Liver (tissue), 9 donors: ENCODE measurements around the gene TAF8. TPM values are rescaled to one million over a fixed set of nuclear protein-coding genes. Genes with fewer than 3 reads are reported as not detected.

Source experiments
- DNase-seq: peaks from one replicate; pipeline ENCODE4 v3.0.0-alpha.2; 2017; ENCODE audit warnings: low spot score
- H3K27ac ChIP-seq, 2 donors: one replicate each; pipeline ENCODE4 v1.7.0; 2013; ENCODE audit warnings: inconsistent platforms in 2 of 2, low read length in 2 of 2, control low read depth in 1 of 2, low read depth in 1 of 2, mild to moderate bottlenecking in 1 of 2
- H3K27me3 ChIP-seq, 4 donors: one replicate each; pipeline versions ENCODE4 v1.6.1 to v1.7.0; 2013; ENCODE audit warnings: low read length in 3 of 4, inconsistent platforms in 1 of 4, mild to moderate bottlenecking in 1 of 4, moderate library complexity in 1 of 4; ENCODE audit not compliant: control insufficient read depth in 4 of 4, insufficient read depth in 4 of 4
- H3K36me3 ChIP-seq, 4 donors: one replicate each; pipeline versions ENCODE4 v1.6.1 to v1.7.0; 2013; ENCODE audit warnings: low read length in 3 of 4, mild to moderate bottlenecking in 3 of 4, low read depth in 1 of 4, moderate library complexity in 1 of 4; ENCODE audit not compliant: control insufficient read depth in 4 of 4, insufficient read depth in 3 of 4
- H3K4me1 ChIP-seq, 4 donors: one replicate each; pipeline versions ENCODE4 v1.6.1 to v1.7.0; 2013; ENCODE audit warnings: low read length in 3 of 4, mild to moderate bottlenecking in 3 of 4, moderate library complexity in 1 of 4; ENCODE audit not compliant: control insufficient read depth in 4 of 4, insufficient read depth in 4 of 4
- H3K4me3 ChIP-seq, 3 donors: one replicate each; pipeline versions ENCODE4 v1.6.1 to v1.7.0; 2013; ENCODE audit warnings: low read length in 3 of 3, control low read depth in 1 of 3, low read depth in 1 of 3, mild to moderate bottlenecking in 1 of 3
- H3K9ac ChIP-seq, 2 donors: one replicate each; pipeline ENCODE4 v1.7.0; 2013; ENCODE audit warnings: low read length in 2 of 2, mild to moderate bottlenecking in 2 of 2, moderate library complexity in 2 of 2, control low read depth in 1 of 2, low read depth in 1 of 2
- H3K9me3 ChIP-seq, 4 donors: one replicate each; pipeline versions ENCODE4 v1.6.1 to v1.7.0; 2013; ENCODE audit warnings: low read length in 3 of 4; ENCODE audit not compliant: control insufficient read depth in 4 of 4
- EGR1 ChIP-seq, 2 donors: IDR thresholded peaks; 2 replicates each; pipeline ENCODE4 v1.6.1; 2016 to 2018; ENCODE audit warnings: antibody characterized with exemption in 2 of 2, low read depth in 2 of 2
- FOXA2 ChIP-seq: IDR thresholded peaks from 2 replicates; pipeline ENCODE4 v1.6.1; 2016; ENCODE audit warnings: antibody characterized with exemption
- GABPA ChIP-seq, 2 donors: IDR thresholded peaks in 1 of 2; conservative IDR thresholded peaks in 1 of 2; 2 replicates each; pipeline ENCODE4 v1.6.1; 2016; ENCODE audit warnings: antibody characterized with exemption in 2 of 2, mild to moderate bottlenecking in 1 of 2, moderate library complexity in 1 of 2
- HNF4A ChIP-seq, 2 donors: conservative IDR thresholded peaks; 2 replicates each; pipeline ENCODE4 v1.6.1; 2016; ENCODE audit warnings: antibody characterized with exemption in 2 of 2, mild to moderate bottlenecking in 2 of 2
- HNF4G ChIP-seq: IDR thresholded peaks from 2 replicates; pipeline ENCODE4 v1.6.1; 2016; ENCODE audit warnings: antibody characterized with exemption
- JUND ChIP-seq, 2 donors: IDR thresholded peaks; 2 replicates each; pipeline ENCODE4 v1.6.1; 2016; ENCODE audit warnings: antibody characterized with exemption in 2 of 2
- RXRA ChIP-seq, 2 donors: IDR thresholded peaks; 2 replicates each; pipeline ENCODE4 v1.6.1; 2017 to 2018; ENCODE audit warnings: antibody characterized with exemption in 2 of 2, mild to moderate bottlenecking in 1 of 2
- SP1 ChIP-seq: IDR thresholded peaks from 2 replicates; pipeline ENCODE4 v1.6.1; 2018; ENCODE audit warnings: antibody characterized with exemption, mild to moderate bottlenecking
- YY1 ChIP-seq: IDR thresholded peaks from 2 replicates; pipeline ENCODE4 v1.6.1; 2016; ENCODE audit warnings: antibody characterized with exemption, mild to moderate bottlenecking
- WGBS: extraction: QIAGEN DNeasy Blood & Tissue Kit; methylation state at CpG from one replicate; pipeline ENCODE4 v1.1.7; 2013; 5-methylcytosine and 5-hydroxymethylcytosine counted together
- polyA plus RNA-seq, 2 donors: library from polyadenylated mRNA; stranded (reverse) in 1 of 2; unstranded in 1 of 2; fragments of 200-250 nt in 1 of 2; fragments of >200 nt in 1 of 2; fragmentation: Nextera tagmentation in 1 of 2; extraction: Ambion mirVana in 1 of 2; gene quantifications; one replicate each; pipeline versions ENCODE4 v1.2.1 to v1.2.3, GENCODE V29; 2013 to 2015
- total RNA-seq, 2 donors: library from RNA; depleted of rRNA; stranded (reverse); fragments of >200 nt; gene quantifications; one replicate each; pipeline ENCODE4 v1.2.3, GENCODE V29; 2014
- TF ChIP-seq, protein P1 (sequence below): IDR thresholded peaks from 2 replicates; pipeline ENCODE4 v1.6.1; 2016; ENCODE audit warnings: antibody characterized with exemption, mild to moderate bottlenecking
- TF ChIP-seq, protein P2 (sequence below): IDR thresholded peaks from 2 replicates; pipeline ENCODE4 v1.6.1; 2016; ENCODE audit warnings: antibody characterized with exemption
- TF ChIP-seq, protein P3 (sequence below): IDR thresholded peaks from 2 replicates; pipeline ENCODE4 v1.6.1; 2016; ENCODE audit warnings: antibody characterized with exemption
- donor health status: healthy.
- donor health status: healthy.
- donor health status: healthy.
- donor health status: healthy.
- donor health status: healthy.

Gene TAF8
- total and polyA plus RNA-seq, 4 donors: 3.9 to 11.3 (median 7.4) TPM

DNA sequence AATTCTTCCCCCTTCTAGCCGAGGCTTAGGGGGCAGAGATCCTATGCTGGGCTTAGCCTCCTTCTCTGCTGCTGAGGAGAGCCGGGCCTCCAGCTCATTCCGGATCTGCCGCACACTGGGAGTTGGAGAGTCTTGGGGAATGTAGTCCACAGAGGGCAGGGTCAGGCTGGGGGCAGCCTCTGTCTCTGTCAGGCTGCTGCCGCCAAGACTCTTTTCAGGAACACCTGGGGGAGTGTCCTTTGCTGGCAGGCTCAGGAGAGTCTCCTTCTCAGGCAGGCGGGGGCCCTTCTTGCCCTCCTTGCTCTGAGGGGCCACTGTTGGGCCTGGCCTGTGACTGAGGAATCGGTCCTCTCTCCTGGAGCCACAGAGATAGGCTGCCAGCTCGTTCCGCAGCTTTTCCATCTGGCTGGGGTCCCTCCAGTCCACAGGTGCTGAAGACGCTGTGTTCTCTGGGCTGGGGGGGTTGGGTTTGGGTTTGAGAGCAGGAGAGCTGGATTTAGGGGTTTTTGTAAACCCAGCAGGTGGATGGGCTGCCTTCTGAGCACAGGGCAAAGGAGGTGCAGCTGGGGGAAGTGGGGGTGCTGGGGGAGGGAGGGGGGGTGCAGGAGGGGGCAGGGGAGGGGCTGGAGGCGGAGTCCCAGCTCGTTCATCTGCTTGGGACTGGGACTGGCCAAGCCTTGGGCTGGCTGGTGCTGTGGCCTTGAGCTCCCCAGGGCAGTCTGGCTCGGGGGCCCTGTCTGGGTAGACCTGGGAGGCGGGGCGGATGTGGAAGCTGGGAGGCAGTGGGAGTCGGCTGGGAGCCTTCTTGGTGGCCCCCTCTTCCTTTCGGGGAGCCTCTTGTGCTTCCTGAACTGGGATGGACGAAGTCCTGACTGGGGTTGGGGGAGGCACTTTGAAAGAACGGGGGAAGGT is 56.0 kb downstream of the TAF8 start:
- Histone ChIP-seq H3K4me1 (peaks cover 0 to 5% (median 1%) of the 10 kb centered on the region in 4 donors), H3K4me3 (no peak overlapping the region), H3K27me3 (no peaks in the 10 kb centered on the region), H3K27ac (no peak overlapping the region), H3K36me3 (no peaks in the 10 kb centered on the region), H3K9me3 (no peaks in the 10 kb centered on the region), H3K9ac (no peak overlapping the region)
- TF ChIP-seq, protein P1, sequence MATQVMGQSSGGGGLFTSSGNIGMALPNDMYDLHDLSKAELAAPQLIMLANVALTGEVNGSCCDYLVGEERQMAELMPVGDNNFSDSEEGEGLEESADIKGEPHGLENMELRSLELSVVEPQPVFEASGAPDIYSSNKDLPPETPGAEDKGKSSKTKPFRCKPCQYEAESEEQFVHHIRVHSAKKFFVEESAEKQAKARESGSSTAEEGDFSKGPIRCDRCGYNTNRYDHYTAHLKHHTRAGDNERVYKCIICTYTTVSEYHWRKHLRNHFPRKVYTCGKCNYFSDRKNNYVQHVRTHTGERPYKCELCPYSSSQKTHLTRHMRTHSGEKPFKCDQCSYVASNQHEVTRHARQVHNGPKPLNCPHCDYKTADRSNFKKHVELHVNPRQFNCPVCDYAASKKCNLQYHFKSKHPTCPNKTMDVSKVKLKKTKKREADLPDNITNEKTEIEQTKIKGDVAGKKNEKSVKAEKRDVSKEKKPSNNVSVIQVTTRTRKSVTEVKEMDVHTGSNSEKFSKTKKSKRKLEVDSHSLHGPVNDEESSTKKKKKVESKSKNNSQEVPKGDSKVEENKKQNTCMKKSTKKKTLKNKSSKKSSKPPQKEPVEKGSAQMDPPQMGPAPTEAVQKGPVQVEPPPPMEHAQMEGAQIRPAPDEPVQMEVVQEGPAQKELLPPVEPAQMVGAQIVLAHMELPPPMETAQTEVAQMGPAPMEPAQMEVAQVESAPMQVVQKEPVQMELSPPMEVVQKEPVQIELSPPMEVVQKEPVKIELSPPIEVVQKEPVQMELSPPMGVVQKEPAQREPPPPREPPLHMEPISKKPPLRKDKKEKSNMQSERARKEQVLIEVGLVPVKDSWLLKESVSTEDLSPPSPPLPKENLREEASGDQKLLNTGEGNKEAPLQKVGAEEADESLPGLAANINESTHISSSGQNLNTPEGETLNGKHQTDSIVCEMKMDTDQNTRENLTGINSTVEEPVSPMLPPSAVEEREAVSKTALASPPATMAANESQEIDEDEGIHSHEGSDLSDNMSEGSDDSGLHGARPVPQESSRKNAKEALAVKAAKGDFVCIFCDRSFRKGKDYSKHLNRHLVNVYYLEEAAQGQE: no peak
- TF ChIP-seq YY1 (no peak), JUND (IDR thresholded peaks at IDR 0.05) (no peak), FOXA2 (no peak), RXRA (IDR thresholded peaks at IDR 0.05) (no peak)
- WGBS: 90% methylated on average over 19 of the region's 19 CpGs
- no peak for DNase-seq

DNA sequence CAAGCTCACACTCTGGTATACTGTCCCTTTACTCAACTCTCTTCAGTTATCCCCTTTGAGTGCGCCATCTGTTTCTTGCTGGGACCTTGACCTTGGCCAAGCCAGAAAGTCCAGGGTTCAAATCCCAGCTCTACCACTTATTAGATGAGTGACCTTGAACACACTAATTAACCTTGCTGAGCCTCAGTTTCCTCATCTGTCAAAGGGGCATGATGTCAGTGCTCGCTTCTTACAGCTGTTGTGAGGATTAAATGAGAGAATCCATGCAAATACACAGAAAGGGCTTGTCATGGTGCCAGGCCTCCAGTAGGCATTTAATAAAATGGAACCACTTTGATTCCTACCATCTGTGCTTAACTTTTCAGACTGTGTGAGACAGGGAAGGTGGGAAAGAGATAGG is 57.7 kb downstream of the TAF8 start:
- no peaks in the 10 kb centered on the region for H3K27me3 ChIP-seq
- no peaks in the 10 kb centered on the region for H3K9me3 ChIP-seq
- TF ChIP-seq SP1 (no peak), EGR1 (IDR thresholded peaks at IDR 0.05; ENCODE audit: low read depth in 2 of 2) (no peak), HNF4A (conservative IDR thresholded peaks at IDR 0.05) (no peak), FOXA2 (no peak), HNF4G (no peak), GABPA (IDR thresholded peaks at IDR 0.05 in 1 of 2, conservative IDR thresholded peaks at IDR 0.05 in 1 of 2) (no peak)
- TF ChIP-seq, protein P2, sequence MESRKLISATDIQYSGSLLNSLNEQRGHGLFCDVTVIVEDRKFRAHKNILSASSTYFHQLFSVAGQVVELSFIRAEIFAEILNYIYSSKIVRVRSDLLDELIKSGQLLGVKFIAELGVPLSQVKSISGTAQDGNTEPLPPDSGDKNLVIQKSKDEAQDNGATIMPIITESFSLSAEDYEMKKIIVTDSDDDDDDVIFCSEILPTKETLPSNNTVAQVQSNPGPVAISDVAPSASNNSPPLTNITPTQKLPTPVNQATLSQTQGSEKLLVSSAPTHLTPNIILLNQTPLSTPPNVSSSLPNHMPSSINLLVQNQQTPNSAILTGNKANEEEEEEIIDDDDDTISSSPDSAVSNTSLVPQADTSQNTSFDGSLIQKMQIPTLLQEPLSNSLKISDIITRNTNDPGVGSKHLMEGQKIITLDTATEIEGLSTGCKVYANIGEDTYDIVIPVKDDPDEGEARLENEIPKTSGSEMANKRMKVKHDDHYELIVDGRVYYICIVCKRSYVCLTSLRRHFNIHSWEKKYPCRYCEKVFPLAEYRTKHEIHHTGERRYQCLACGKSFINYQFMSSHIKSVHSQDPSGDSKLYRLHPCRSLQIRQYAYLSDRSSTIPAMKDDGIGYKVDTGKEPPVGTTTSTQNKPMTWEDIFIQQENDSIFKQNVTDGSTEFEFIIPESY: no peak
- TF ChIP-seq, protein P3, sequence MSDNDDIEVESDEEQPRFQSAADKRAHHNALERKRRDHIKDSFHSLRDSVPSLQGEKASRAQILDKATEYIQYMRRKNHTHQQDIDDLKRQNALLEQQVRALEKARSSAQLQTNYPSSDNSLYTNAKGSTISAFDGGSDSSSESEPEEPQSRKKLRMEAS: no peak
- no peak overlapping the region for H3K9ac ChIP-seq
- no peak overlapping the region for H3K4me3 ChIP-seq
- no peak overlapping the region for H3K27ac ChIP-seq
- WGBS: 99% methylated on average over 2 of the region's 2 CpGs
- DNase-seq: no peak
- H3K4me1 ChIP-seq: peaks cover 0 to 5% (median 0%) of the 10 kb centered on the region in 4 donors
- no peaks in the 10 kb centered on the region for H3K36me3 ChIP-seq
